ENCODE results near the gene ZNF726.
"Not testable (repeated sequence)": the region's sequence is repeated elsewhere in the genome, so short reads cannot be mapped to it uniquely, and the experiment has no call there.

The ZNF726 gene

DNA sequence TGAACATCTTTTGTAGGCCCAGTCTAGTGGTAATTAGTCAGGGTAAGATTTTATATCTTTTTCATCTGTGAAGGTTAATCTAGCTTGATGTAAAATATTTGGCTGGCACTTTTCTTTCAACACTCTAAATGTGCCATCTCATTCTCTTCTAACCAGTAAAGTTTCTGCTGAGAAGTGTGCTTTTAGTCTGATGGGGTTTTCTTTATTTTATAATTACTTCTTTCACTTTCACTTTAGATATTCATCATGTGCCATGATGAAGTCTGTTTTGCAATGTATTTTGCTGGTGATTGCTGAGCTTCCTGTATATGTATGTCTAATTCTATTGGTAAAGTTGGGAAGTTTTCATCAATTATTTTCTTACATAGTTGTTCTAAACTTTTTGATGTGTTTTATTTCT lies 31.9 kb downstream of the ZNF726 start:
- no peak for DNase-seq

DNA sequence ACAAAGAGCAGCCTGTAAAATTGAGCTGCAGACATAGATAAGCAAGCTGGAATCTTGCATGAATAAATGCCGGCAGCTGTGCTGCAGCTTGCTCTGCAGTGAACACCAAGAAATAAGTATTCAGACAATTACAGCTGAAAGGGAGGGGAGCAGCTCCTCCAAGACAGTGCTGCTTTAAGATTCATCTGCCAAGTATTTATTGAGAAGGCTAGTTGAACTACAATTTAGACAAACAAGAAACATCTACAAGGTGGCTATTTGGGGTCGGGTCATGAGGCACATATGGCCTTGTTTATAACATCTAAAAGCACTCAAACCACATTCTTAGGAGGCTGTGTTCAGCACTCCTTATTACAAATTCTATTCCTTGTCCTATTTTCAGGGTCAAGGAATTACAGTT lies 34.9 kb downstream of the ZNF726 start:
- no peak for DNase-seq

DNA sequence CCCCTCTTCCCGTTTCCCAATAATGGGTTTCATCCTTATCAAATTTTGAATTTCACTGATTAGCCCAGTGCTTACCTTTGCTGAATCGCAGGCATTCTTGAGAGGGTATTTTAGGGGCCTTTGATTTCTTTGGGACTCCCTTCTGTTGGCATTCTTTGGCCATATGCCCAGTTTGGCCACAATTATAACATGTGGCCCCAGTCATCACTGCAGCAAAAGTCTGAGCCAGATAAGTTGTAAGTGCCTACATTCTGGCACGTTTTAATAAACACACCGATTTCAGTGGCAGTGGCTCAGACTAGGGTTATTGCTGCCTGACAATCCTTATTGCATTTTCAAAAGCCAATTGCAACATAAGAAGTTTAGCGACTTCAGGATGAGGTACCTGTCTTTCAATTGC lies 41.4 kb downstream of the ZNF726 start:
- no peak for DNase-seq

DNA sequence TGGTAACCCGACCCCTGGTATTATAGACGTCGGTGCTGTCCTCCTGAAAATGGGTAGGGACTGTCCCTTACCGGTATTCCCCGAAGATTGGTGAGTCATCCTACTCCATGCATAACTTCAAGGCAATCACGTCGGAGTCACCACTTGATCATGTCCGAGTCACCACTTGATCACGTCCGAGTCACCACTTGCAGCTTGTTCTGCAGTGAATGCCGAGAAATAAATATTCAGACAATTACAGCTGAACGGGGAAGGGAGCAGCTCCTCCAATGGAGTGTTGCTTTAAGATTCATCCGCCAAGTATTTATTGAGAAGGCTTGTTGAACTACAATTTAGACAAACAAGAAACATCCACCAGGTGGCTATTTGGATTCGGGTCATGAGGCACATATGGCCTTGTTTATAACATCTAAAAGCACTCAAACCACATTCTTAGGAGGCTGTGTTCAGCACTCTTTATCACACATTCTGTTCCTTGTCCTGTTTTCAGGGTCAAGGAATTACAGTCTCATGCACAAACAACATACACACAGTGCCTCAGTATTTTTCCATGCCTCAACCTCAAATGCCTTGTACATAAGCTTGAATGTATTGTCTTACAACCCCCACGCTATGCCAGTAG lies 43.1 kb downstream of the ZNF726 start:
- no peak for DNase-seq

DNA sequence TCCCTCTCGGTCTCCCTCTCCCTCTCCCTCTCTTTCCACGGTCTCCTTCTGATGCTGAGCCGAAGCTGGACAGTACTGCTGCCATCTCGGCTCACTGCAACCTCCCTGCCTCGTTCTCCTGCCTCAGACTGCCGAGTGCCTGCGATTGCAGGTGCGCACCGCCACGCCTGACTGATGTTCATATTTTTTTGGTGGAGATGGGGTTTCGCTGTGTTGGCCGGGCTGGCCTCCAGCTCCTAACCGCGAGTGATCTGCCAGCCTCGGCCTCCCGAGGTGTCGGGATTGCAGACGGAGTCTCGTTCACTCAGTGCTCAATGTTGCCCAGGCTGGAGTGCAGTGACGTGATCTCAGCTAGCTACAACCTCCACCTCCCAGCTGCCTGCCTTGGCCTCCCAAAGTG lies 48.7 kb downstream of the ZNF726 start:
- not testable (repeated sequence) for DNase-seq

DNA sequence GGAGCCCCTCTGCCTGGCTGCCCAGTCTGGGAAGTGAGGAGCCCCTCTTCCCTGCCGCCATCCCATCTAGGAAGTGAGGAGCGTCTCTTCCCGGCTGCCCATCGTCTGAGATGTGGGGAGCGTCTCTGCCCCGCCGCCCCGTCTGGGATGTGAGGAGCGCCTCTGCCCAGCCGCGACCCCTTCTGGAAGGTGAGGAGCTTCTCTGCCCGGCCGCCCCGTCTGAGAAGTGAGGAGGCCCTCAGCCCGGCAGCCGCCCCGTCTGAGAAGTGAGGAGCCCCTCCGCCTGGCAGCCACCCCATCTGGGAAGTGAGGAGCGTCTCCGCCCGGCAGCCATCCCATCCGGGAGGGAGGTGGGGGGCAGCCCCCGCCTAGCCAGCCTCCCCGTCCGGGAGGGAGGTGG lies 49.2 kb downstream of the ZNF726 start:
- not testable (repeated sequence) for DNase-seq

DNA sequence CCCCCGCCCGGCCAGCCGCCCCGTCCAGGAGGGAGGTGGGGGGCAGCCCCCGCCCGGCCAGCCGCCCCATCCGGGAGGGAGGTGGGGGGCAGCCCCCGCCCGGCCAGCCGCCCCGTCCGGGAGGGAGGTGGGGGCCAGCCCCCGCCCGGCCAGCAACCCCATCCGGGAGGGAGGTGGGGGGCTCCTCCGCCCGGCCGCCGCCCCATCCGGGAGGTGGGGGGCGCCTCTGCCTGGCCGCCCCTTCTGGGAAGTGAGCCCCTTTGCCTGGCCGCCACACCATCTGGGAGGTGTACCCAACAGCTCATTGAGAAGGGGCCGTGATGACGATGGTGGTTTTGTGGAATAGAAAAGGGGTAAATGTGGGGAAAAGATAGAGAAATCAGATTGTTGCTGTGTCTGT lies 49.6 kb downstream of the ZNF726 start:
- DNase-seq: not testable (repeated sequence)

DNA sequence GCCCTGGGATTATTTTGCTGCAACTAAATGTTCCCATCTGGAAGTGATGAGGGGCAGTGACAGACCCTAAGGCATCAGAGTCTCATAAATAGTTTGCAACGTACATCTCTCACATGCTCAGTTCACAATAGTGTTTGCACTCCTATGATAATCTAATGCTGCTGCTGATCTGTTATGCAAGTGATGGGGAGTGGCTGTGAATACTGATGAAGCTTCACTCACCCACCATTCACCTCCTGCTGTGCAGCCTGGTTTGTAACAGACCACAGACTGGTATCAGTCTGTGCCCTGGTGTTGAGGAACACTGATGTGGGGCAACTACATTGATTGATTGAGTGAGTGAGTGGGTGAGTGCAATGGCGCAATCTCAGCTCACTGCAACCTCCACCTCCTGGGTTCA lies 54.9 kb downstream of the ZNF726 start:
- no peak for DNase-seq

DNA sequence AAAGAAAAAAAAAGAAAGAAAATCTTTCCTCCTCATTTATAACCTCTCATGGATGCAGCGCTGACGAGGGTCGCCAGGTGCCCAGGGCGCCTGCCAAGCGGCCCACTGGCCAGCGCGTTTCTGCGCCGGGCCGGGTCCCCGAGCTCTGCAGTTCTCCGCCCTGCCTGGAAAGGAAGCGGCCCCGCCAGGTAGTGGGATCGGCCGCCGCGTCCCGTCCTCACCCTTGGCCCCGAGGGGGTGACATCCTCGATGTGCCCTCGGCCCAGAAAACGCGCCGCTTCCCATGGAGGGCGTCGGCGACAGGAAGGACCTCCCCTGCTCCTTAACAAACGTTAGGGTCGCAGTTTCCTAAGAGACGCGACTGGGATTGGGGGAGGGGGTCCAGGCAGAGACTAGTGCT lies 56.9 kb downstream of the ZNF726 start:
- no peak for DNase-seq

DNA sequence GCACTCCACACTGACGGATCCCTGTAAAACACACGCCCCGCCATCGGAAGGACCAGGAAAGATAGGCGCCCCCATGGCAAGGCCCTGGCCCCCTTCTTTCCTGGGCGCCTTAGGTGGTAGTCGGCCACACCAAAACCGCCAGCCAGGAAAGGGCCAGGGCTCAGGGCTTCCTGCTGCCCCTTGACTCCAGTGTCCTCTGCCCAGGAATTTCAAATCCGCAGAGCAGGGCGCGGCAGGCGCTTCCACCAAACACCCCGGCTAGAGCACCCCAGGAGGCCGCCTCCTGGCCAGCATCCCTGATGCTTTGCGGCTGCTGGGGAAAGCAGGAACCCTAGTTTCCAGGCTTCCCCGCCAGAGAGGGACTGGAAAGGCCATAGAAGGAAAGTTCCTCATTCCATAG lies 57.5 kb downstream of the ZNF726 start:
- DNase-seq: no peak

DNA sequence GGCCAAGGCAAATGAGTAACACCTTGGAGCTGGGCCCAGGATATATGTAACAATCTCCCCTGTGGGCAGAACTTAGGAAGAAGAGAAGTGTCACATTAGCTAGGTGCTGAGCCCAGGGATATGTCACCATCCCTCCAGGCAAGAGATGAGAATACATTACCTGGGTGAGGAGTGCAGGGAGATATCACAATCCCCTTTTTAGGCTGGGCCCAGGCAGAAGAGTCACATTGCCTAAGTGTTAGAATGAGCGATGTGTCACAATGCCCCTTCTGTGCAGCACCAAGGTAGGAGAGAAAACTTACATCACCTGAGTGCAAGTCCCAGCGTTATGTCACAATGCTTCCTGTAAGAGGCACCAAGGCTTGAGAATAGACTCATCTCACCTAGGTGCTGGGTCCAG lies 60.3 kb downstream of the ZNF726 start:
- DNase-seq: no peak

DNA sequence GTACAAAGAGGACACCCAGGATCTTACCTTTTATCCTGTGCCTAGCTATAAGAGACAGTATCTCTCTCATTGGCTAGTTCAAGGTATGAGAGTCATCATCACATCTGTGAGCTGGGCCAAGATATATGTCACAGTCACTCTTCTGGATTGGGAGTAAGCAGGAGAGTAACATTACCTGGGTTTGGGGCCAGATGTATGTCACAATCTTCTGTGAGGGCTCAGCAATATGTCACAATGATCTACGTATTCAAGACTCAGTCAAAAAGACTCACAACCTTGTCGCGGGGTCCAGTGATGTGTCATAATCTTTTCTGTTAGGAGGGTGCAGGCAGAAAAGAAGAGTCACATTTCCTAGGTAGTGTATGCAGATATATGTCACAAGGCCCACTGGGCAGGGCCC lies 61.9 kb downstream of the ZNF726 start:
- not testable (repeated sequence) for DNase-seq

DNA sequence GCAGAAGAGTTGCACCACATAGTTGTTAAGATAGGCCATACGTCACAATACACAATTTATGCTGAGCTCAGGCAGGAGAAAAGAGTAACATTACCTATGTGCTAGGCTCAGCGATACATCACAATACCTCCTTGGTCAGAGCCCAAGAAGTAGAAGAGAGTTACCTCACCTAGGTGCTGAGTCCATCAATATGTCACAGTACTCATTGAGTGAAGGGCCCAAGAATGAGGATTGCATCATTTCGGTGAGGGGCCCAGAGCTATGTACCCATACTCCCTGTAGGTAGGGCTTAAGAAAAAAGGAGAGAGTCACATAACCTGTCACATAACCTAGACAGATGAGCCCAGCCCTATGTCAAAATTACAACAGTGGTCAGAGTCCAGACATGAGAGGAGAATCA lies 62.6 kb downstream of the ZNF726 start:
- not testable (repeated sequence) for DNase-seq

DNA sequence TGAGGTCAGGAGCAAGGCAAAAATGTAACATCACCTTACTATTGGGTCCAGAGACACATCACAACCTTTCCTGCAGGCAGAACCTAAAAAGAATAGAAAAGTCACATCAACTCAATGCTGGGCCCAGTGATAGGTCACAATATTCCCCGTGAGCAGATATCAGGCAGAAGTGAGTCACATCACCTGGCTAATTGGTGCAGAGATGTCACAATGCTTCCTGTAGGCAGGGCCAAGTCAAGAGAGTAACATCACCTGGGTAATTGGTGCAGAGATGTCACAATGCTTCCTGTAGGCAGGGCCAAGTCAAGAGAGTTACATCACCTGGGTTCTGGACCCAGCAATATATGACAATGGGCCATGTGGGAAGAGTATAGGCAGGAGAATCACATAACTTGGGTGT lies 63.4 kb downstream of the ZNF726 start:
- no peak for DNase-seq

DNA sequence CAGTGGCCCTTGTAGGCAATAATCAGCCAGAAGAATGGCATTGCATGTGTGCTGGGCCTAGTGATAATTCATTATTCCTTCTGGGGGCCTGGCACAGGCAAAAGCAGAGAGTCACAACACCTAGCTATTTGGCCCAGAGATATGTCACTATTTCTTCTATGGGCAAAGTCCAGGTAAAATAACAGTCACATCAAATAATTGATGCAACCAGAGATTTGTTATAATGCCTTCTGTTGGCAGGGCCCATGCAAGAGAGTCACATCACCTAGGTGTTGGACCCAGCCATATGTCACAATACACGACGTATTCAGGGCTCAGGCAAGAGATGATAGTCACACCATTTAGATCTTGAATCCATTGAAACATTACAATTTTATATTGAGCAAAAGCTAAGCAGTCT lies 66.1 kb downstream of the ZNF726 start:
- DNase-seq: no peak

DNA sequence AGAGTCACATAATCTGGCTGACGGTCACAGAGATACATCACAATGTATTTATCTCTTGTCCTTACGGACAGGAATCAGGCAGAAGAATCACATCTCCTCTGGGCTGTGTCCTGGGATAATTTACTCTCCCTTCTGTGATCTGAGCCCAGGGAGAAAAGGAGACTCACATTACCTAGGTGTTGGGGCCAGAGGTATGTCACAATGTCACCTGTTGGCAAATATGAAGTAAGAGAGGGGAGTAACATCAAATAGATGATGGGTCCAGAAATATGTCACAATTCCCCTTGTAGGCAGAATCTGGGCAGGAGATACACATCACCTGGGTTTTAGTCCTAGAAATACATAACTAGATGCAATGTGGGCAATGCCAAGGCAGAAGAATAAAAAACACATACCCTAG lies 67.2 kb downstream of the ZNF726 start:
- no peak for DNase-seq

DNA sequence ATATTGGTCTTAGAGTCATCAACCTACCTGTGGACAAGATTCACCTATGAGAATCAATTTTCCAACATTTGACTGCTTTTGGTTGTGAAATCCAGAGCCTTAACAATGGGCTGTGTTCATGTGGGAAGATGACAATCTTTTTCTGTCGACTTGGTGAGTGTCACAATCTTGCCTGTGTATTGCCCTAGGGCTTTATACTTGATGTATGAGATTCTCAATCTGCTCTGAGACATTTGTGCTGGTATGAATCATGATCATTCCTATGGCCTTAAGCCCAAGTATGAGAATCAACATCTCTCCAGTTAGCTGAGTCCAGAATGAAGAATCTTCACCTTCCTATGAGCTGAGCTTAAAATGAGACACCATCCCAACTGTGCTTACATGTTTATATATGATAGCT lies 68.7 kb downstream of the ZNF726 start:
- DNase-seq: no peak

Measured in activated gamma-delta T cell (primary cell).